Keratinocyte (primary cell): ENCODE data around the gene CZIB. TPM values are rescaled to one million over a fixed set of nuclear protein-coding genes. Genes with fewer than 3 reads are reported as not detected.

Experiments used
- DNase-seq: peaks from one replicate; pipeline ENCODE4 v3.0.0-alpha.2; 2011; ENCODE audit warnings: low read depth, missing footprints, low spot score
- FAIRE-seq: peaks from 2 replicates; lab custom pipeline; 2011; peaks lifted over from hg19 to GRCh38; lab: Jason Lieb, UNC
- H2AFZ ChIP-seq: 2 replicates; pipeline ENCODE4 v1.6.0; 2012; ENCODE audit warnings: low read length, control low read depth, inconsistent platforms; ENCODE audit not compliant: control insufficient read depth
- H3K27ac ChIP-seq: 2 replicates; pipeline ENCODE4 v1.5.1; 2011; ENCODE audit warnings: low read length; ENCODE audit not compliant: control insufficient read depth, insufficient read depth
- H3K27me3 ChIP-seq: 3 replicates; pipeline ENCODE4 v1.6.0; 2011; ENCODE audit warnings: low read length; ENCODE audit not compliant: control insufficient read depth, insufficient read depth; ENCODE audit errors: extremely low read depth
- H3K36me3 ChIP-seq, 2 experiments: 2 replicates in 1 of 2; 3 replicates in 1 of 2; pipeline ENCODE4 v1.5.1; 2011; ENCODE audit warnings: low read length in 2 of 2, mild to moderate bottlenecking in 1 of 2; ENCODE audit not compliant: control insufficient read depth in 2 of 2, insufficient read depth in 2 of 2; ENCODE audit errors: extremely low read depth in 1 of 2
- H3K4me1 ChIP-seq: 3 replicates; pipeline ENCODE4 v1.5.1; 2011; ENCODE audit warnings: low read length; ENCODE audit not compliant: control insufficient read depth, insufficient read depth; ENCODE audit errors: extremely low read depth
- H3K4me2 ChIP-seq: 3 replicates; pipeline ENCODE4 v1.6.0; 2011; ENCODE audit warnings: low read depth, low read length; ENCODE audit not compliant: control insufficient read depth, insufficient read depth; ENCODE audit errors: extremely low read depth
- H3K4me3 ChIP-seq, 3 experiments: fragments of 200-600 bp in 1 of 3; sonication (generic) in 1 of 3; 2 replicates in 2 of 3; 3 replicates in 1 of 3; pipeline ENCODE4 v1.5.1; 2011 to 2016; ENCODE audit warnings: low read length in 3 of 3, mild to moderate bottlenecking in 3 of 3, control low read depth in 2 of 3, inconsistent platforms in 1 of 3, low read depth in 1 of 3, mixed read lengths in 1 of 3, mixed run types in 1 of 3, moderate library complexity in 1 of 3; ENCODE audit not compliant: control insufficient read depth in 2 of 3, insufficient read depth in 2 of 3; ENCODE audit errors: extremely low read depth in 1 of 3
- H3K79me2 ChIP-seq: 2 replicates; pipeline ENCODE4 v1.6.0; 2012; ENCODE audit warnings: low read length; ENCODE audit not compliant: control insufficient read depth, insufficient read depth
- H3K9ac ChIP-seq: 3 replicates; pipeline ENCODE4 v1.6.0; 2011; ENCODE audit warnings: low read length; ENCODE audit not compliant: control insufficient read depth, insufficient read depth; ENCODE audit errors: extremely low read depth
- H3K9me1 ChIP-seq: 3 replicates; pipeline ENCODE4 v1.6.0; 2011; ENCODE audit warnings: low read length; ENCODE audit not compliant: control insufficient read depth, insufficient read depth; ENCODE audit errors: extremely low read depth
- H3K9me3 ChIP-seq: 2 replicates; pipeline ENCODE4 v1.5.1; 2012; ENCODE audit warnings: low read depth, low read length; ENCODE audit not compliant: control insufficient read depth
- H4K20me1 ChIP-seq: 3 replicates; pipeline ENCODE4 v1.6.0; 2011; ENCODE audit warnings: low read length; ENCODE audit not compliant: control insufficient read depth, insufficient read depth; ENCODE audit errors: extremely low read depth
- EZH2 ChIP-seq: IDR thresholded peaks from one replicate; pipeline ENCODE4 v1.6.1; 2012; ENCODE audit warnings: inconsistent platforms, mild to moderate bottlenecking, low read length, moderate library complexity
- dilution Hi-C: fragments of 300-500 bp; cut with MboI; formaldehyde crosslinking; loops from one replicate; pipeline ENCODE4 v1.7.0; 2020; ENCODE audit warnings: low sequenced_read_pairs; ENCODE audit not compliant: extremely low pct_ligation_motif_present
- polyA plus RNA-seq, 5 experiments: library from polyadenylated mRNA; depleted of rRNA in 3 of 5; stranded (reverse) in 3 of 5; stranded (forward) in 1 of 5; unstranded in 1 of 5; fragments of >200 nt; gene quantifications; 1 replicate in 1 of 5; 2 replicates in 3 of 5; 3 replicates in 1 of 5; pipeline versions ENCODE4 v1.2.1 to v1.2.3, GENCODE V29; 2011 to 2012; ENCODE audit warnings: missing spikeins in 2 of 5, low read depth in 1 of 5, low replicate concordance in 1 of 5
- TF ChIP-seq, protein P1 (sequence below), 3 experiments: IDR thresholded peaks in 1 of 3; conservative IDR thresholded peaks in 1 of 3; optimal IDR thresholded peaks in 1 of 3; 2 replicates in 2 of 3; 3 replicates in 1 of 3; pipeline versions ENCODE3 to v1.5.1; 2011; ENCODE audit warnings: low read length in 3 of 3, mild to moderate bottlenecking in 3 of 3, moderate library complexity in 2 of 3, control low read depth in 1 of 3, inconsistent platforms in 1 of 3; ENCODE audit not compliant: insufficient read depth in 2 of 3; ENCODE audit errors: extremely low read depth in 1 of 3

CZIB gene
- polyA plus RNA-seq, 1 donor (not counting 4 experiments of a cell fraction or from before 2014, with no cell fraction given): 52.6 TPM

DNA sequence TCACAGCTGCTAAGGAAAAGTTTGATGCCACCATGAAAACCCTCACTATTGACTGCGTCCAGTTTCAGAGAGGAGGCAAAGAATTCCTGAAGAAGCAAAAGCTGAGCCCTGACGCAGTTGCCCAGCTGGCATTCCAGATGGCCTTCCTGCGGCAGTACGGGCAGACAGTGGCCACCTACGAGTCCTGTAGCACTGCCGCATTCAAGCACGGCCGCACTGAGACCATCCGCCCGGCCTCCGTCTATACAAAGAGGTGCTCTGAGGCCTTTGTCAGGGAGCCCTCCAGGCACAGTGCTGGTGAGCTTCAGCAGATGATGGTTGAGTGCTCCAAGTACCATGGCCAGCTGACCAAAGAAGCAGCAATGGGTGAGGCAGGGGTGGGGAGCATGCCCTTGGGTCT, 9.5 kb downstream of the CZIB start:
- Histone ChIP-seq H3K27me3 (no peaks in the 10 kb centered on the region), H3K4me3 (no peak overlapping the region), H4K20me1 (no peaks in the 10 kb centered on the region), H3K79me2 (no peaks in the 10 kb centered on the region), H3K27ac (no peak overlapping the region), H3K9ac (no peak overlapping the region), H3K36me3 (peaks cover 20 to 24% of the 10 kb centered on the region in 2 experiments), H3K9me1 (no peaks in the 10 kb centered on the region), H3K9me3 (no peaks in the 10 kb centered on the region), H2AFZ (no peak overlapping the region), H3K4me2 (no peak overlapping the region), H3K4me1 (no peaks in the 10 kb centered on the region)
- FAIRE-seq (no peak), DNase-seq (no peak)
- dilution Hi-C loops: no loop called here
- TF ChIP-seq, protein P1, sequence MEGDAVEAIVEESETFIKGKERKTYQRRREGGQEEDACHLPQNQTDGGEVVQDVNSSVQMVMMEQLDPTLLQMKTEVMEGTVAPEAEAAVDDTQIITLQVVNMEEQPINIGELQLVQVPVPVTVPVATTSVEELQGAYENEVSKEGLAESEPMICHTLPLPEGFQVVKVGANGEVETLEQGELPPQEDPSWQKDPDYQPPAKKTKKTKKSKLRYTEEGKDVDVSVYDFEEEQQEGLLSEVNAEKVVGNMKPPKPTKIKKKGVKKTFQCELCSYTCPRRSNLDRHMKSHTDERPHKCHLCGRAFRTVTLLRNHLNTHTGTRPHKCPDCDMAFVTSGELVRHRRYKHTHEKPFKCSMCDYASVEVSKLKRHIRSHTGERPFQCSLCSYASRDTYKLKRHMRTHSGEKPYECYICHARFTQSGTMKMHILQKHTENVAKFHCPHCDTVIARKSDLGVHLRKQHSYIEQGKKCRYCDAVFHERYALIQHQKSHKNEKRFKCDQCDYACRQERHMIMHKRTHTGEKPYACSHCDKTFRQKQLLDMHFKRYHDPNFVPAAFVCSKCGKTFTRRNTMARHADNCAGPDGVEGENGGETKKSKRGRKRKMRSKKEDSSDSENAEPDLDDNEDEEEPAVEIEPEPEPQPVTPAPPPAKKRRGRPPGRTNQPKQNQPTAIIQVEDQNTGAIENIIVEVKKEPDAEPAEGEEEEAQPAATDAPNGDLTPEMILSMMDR (optimal IDR thresholded peaks at IDR 0.05 in 1 of 3, IDR thresholded peaks at IDR 0.05 in 1 of 3, conservative IDR thresholded peaks at IDR 0.05 in 1 of 3; ENCODE audit: extremely low read depth in 1 of 3, insufficient read depth in 2 of 3, low read length in 3 of 3): no peak
- TF ChIP-seq EZH2: no peak

GRCh38 chr1:53210352-53210751, 10.1 kb downstream of the CZIB start:
- H3K9ac ChIP-seq: no peak overlapping the region
- H3K36me3 ChIP-seq: peaks cover 20 to 24% of the 10 kb centered on the region in 2 experiments
- H3K4me1 ChIP-seq: no peaks in the 10 kb centered on the region
- dilution Hi-C loops: no loop called here
- FAIRE-seq: no peak
- no peak for DNase-seq
- no peaks in the 10 kb centered on the region for H4K20me1 ChIP-seq
- no peaks in the 10 kb centered on the region for H3K9me1 ChIP-seq
- no peak overlapping the region for H3K4me3 ChIP-seq
- H3K9me3 ChIP-seq: no peaks in the 10 kb centered on the region
- H3K4me2 ChIP-seq: no peak overlapping the region
- TF ChIP-seq, protein P1 (optimal IDR thresholded peaks at IDR 0.05 in 1 of 3, IDR thresholded peaks at IDR 0.05 in 1 of 3, conservative IDR thresholded peaks at IDR 0.05 in 1 of 3; ENCODE audit: extremely low read depth in 1 of 3, insufficient read depth in 2 of 3, low read length in 3 of 3): no peak
- no peak for TF ChIP-seq EZH2
- no peak overlapping the region for H2AFZ ChIP-seq
- no peak overlapping the region for H3K27ac ChIP-seq
- no peaks in the 10 kb centered on the region for H3K79me2 ChIP-seq
- H3K27me3 ChIP-seq: no peaks in the 10 kb centered on the region
